SK-N-SH (cell line): Measurements from ENCODE around the gene ATP2B2. TPM values are rescaled to one million over a fixed set of nuclear protein-coding genes. Genes with fewer than 3 reads are reported as not detected.

Experiments
- CTCF ChIA-PET: fragments of 300-600, 350-600 bp; formaldehyde crosslinking; extraction: SDS; loops from one replicate; lab custom pipeline; 2021; lab: Yijun Ruan, JAX
- POLR2A ChIA-PET: fragments of 350-600 bp; sonication (Branson Sonifier 250); formaldehyde crosslinking; extraction: SDS; loops from one replicate; lab custom pipeline; 2020; ENCODE audit warnings: antibody characterized with exemption, inconsistent platforms; lab: Yijun Ruan, JAX
- DNase-seq: peaks from one replicate; pipeline ENCODE4 v3.0.0; 2012
- H2AFZ ChIP-seq: fragments of 200-600 bp; sonication (generic); 2 replicates; pipeline ENCODE4 v1.8.1; 2016; ENCODE audit warnings: antibody characterized with exemption, mild to moderate bottlenecking, low read depth
- H3F3A ChIP-seq: fragments of 200-600 bp; sonication (generic); replicated peaks from 2 replicates; pipeline ENCODE3; 2016; ENCODE audit warnings: antibody characterized with exemption, mild to moderate bottlenecking; ENCODE audit not compliant: insufficient read depth
- H3K27ac ChIP-seq, 2 experiments: fragments of 200-500 bp in 1 of 2; fragments of 200-600 bp in 1 of 2; sonication (Bioruptor generic) in 1 of 2; sonication (generic), shearing (Covaris generic) in 1 of 2; 2 replicates each; pipeline versions ENCODE4 v1.5.1 to v1.6.1; 2014 to 2016; ENCODE audit warnings: low read depth in 2 of 2, inconsistent platforms in 1 of 2, low read length in 1 of 2, mild to moderate bottlenecking in 1 of 2, mixed read lengths in 1 of 2
- H3K27me3 ChIP-seq: fragments of 200-600 bp; sonication (generic), shearing (Covaris generic); 2 replicates; pipeline ENCODE4 v1.6.1; 2016; ENCODE audit warnings: mixed run types; ENCODE audit not compliant: insufficient read depth
- H3K36me3 ChIP-seq, 2 experiments: fragments of 200-500 bp in 1 of 2; fragments of 200-600 bp in 1 of 2; sonication (Bioruptor generic) in 1 of 2; sonication (generic) in 1 of 2; replicated peaks in 1 of 2; 2 replicates each; pipeline versions ENCODE3 to v1.5.1; 2014 to 2016; ENCODE audit warnings: low read length in 1 of 2, mild to moderate bottlenecking in 1 of 2; ENCODE audit not compliant: insufficient read depth in 2 of 2, control insufficient read depth in 1 of 2
- H3K4me1 ChIP-seq, 2 experiments: fragments of 200-500 bp in 1 of 2; fragments of 200-600 bp in 1 of 2; sonication (Bioruptor generic) in 1 of 2; sonication (generic), shearing (Covaris generic) in 1 of 2; 2 replicates each; pipeline versions ENCODE4 v1.5.1 to v1.6.1; 2014 to 2016; ENCODE audit warnings: low read depth in 1 of 2, low read length in 1 of 2, mixed run types in 1 of 2; ENCODE audit not compliant: insufficient read depth in 2 of 2, control insufficient read depth in 1 of 2
- H3K4me2 ChIP-seq: fragments of 200-600 bp; sonication (generic), shearing (Covaris generic); 2 replicates; pipeline ENCODE4 v1.6.1; 2017; ENCODE audit warnings: mixed run types
- H3K4me3 ChIP-seq, 2 experiments: fragments of 200-500 bp in 1 of 2; fragments of 200-600 bp in 1 of 2; sonication (Bioruptor generic) in 1 of 2; sonication (generic), shearing (Covaris generic) in 1 of 2; 2 replicates each; pipeline versions ENCODE4 v1.5.1 to v1.8.1; 2014 to 2016; ENCODE audit warnings: low read depth in 2 of 2, inconsistent platforms in 1 of 2, low read length in 1 of 2, mild to moderate bottlenecking in 1 of 2, mixed read lengths in 1 of 2, moderate library complexity in 1 of 2
- H3K79me2 ChIP-seq: fragments of 200-600 bp; sonication (generic); 2 replicates; pipeline ENCODE4 v1.8.1; 2017; ENCODE audit warnings: mild to moderate bottlenecking; ENCODE audit not compliant: insufficient read depth
- H3K9ac ChIP-seq: fragments of 200-600 bp; sonication (generic); 2 replicates; pipeline ENCODE4 v1.6.1; 2017; ENCODE audit warnings: mixed run types
- H3K9me2 ChIP-seq: fragments of 200-600 bp; sonication (generic); 2 replicates; pipeline ENCODE4 v1.6.1; 2017; ENCODE audit warnings: mixed run types
- H3K9me3 ChIP-seq: fragments of 200-600 bp; sonication (generic); 2 replicates; pipeline ENCODE4 v1.6.1; 2017; ENCODE audit warnings: mixed run types, mild to moderate bottlenecking, moderate library complexity
- H4K20me1 ChIP-seq: fragments of 200-600 bp; sonication (generic); 2 replicates; pipeline ENCODE4 v1.6.1; 2017; ENCODE audit warnings: mild to moderate bottlenecking, mixed run types; ENCODE audit not compliant: insufficient read depth
- EP300 ChIP-seq, 2 experiments: IDR thresholded peaks; 2 replicates each; pipeline versions ENCODE4 v1.4.0 to v1.6.1; 2012; ENCODE audit warnings: borderline replicate concordance in 1 of 2, low read depth in 1 of 2, low read length in 1 of 2
- EZH2phosphoT487 ChIP-seq: fragments of 200-600 bp; sonication (generic); IDR thresholded peaks from 2 replicates; pipeline ENCODE4 v1.6.1; 2017; ENCODE audit warnings: low read depth, mixed run types, mild to moderate bottlenecking, antibody characterized with exemption, moderate library complexity, borderline replicate concordance
- FOXJ3 ChIP-seq: sonication (generic); formaldehyde crosslinking; IDR thresholded peaks from 2 replicates; pipeline ENCODE4 v1.5.1; 2020; ENCODE audit warnings: mild to moderate bottlenecking, missing genetic modification reagents
- GABPA ChIP-seq: IDR thresholded peaks from 2 replicates; pipeline ENCODE4 v1.4.0; 2012; ENCODE audit warnings: low read depth, mild to moderate bottlenecking
- JUND ChIP-seq: IDR thresholded peaks from 2 replicates; pipeline ENCODE4 v1.4.0; 2012
- NRF1 ChIP-seq: IDR thresholded peaks from 2 replicates; pipeline ENCODE4 v1.6.1; 2012; ENCODE audit warnings: low read depth, mild to moderate bottlenecking, low read length
- RAD21 ChIP-seq: IDR thresholded peaks from 2 replicates; pipeline ENCODE4 v1.6.1; 2012; ENCODE audit warnings: mild to moderate bottlenecking, low read length
- RFX5 ChIP-seq: IDR thresholded peaks from 2 replicates; pipeline ENCODE4 v1.6.1; 2012; ENCODE audit warnings: mild to moderate bottlenecking, improper control_type of control experiment, low read length
- SIN3A ChIP-seq: IDR thresholded peaks from 2 replicates; pipeline ENCODE4 v1.6.1; 2012; ENCODE audit warnings: low read depth, mild to moderate bottlenecking, low read length, moderate library complexity, borderline replicate concordance
- TCF12 ChIP-seq: IDR thresholded peaks from 2 replicates; pipeline ENCODE4 v1.4.0; 2012
- TEAD4 ChIP-seq: IDR thresholded peaks from 2 replicates; pipeline ENCODE4 v1.4.0; 2012; ENCODE audit warnings: mild to moderate bottlenecking, borderline replicate concordance; ENCODE audit not compliant: insufficient read depth
- WGBS: methylation state at CpG from one replicate; pipeline ENCODE4 v1.1.6; 2017; ENCODE audit warnings: low lambda C conversion rate; 5-methylcytosine and 5-hydroxymethylcytosine counted together
- polyA plus RNA-seq, 3 experiments: library from polyadenylated mRNA; depleted of rRNA; stranded (reverse); fragments of >200 nt; gene quantifications; 2 replicates each; pipeline ENCODE4 v1.2.3, GENCODE V29; 2012
- TF ChIP-seq, protein P1 (sequence below): IDR thresholded peaks from 2 replicates; pipeline ENCODE4 v1.6.1; 2012; ENCODE audit warnings: mild to moderate bottlenecking, low read depth, low read length, moderate library complexity

ATP2B2 gene
- polyA plus RNA-seq, 1 of the 3 experiments (the other 2 are of a cell fraction), result 0.15 TPM

DNA sequence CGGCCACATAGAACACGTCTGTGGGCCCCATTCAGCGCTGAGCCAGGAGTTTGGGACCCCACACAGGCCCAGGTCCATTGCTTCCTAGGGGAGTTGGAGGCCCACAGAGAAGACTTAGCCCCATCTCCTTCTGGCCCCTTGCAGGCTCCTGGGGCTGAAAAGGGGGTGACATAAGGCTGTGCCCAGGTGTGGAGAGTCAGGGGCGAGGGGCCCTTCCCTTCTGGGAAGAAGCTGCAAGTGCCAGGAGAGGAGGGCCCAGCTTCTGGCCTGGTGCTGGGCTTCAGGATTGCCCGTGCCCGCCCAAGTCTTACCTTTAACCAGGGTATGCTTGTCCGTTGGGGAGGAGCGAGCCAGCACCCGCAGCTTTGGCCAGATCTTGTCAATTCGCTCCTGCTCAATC is 155.6 kb downstream of the ATP2B2 start:
- ChIA-PET CTCF (interaction anchor here (0.9 to 1.0 kb wide), 2 partner anchors 68 to 389 kb away, joined by 3 to 4 read pairs; no protein-coding TSS in a partner anchor), POLR2A (no interaction called here)
- Histone ChIP-seq H3K9me2 (no peaks in the 10 kb centered on the region), H3K4me2 (no peak overlapping the region), H2AFZ (no peak overlapping the region), H3K9me3 (no peaks in the 10 kb centered on the region), H3K4me1 (peaks cover 8 to 24% of the 10 kb centered on the region in 2 experiments; a peak in 3 of 4 replicates), H3K36me3 (no peaks in the 10 kb centered on the region), H3K9ac (no peak overlapping the region), H3K27me3 (no peaks in the 10 kb centered on the region; the same call in 1 of the 2 replicates), H4K20me1 (no peaks in the 10 kb centered on the region), H3K79me2 (no peaks in the 10 kb centered on the region), H3F3A (no peaks in the 10 kb centered on the region), H3K4me3 (no peak overlapping the region), H3K27ac (no peak overlapping the region)
- 100% methylated on average over 1 of the region's 10 CpGs for WGBS
- TF ChIP-seq FOXJ3 (CRISPR knock-in tag) (no peak), TEAD4 (no peak), EP300 (IDR thresholded peaks at IDR 0.05; ENCODE audit: borderline replicate concordance in 1 of 2, low read depth in 1 of 2, low read length in 1 of 2) (no peak), RAD21 (no peak), EZH2phosphoT487 (no peak), GABPA (no peak), TCF12 (no peak)
- TF ChIP-seq, protein P1, sequence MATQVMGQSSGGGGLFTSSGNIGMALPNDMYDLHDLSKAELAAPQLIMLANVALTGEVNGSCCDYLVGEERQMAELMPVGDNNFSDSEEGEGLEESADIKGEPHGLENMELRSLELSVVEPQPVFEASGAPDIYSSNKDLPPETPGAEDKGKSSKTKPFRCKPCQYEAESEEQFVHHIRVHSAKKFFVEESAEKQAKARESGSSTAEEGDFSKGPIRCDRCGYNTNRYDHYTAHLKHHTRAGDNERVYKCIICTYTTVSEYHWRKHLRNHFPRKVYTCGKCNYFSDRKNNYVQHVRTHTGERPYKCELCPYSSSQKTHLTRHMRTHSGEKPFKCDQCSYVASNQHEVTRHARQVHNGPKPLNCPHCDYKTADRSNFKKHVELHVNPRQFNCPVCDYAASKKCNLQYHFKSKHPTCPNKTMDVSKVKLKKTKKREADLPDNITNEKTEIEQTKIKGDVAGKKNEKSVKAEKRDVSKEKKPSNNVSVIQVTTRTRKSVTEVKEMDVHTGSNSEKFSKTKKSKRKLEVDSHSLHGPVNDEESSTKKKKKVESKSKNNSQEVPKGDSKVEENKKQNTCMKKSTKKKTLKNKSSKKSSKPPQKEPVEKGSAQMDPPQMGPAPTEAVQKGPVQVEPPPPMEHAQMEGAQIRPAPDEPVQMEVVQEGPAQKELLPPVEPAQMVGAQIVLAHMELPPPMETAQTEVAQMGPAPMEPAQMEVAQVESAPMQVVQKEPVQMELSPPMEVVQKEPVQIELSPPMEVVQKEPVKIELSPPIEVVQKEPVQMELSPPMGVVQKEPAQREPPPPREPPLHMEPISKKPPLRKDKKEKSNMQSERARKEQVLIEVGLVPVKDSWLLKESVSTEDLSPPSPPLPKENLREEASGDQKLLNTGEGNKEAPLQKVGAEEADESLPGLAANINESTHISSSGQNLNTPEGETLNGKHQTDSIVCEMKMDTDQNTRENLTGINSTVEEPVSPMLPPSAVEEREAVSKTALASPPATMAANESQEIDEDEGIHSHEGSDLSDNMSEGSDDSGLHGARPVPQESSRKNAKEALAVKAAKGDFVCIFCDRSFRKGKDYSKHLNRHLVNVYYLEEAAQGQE, result no peak
- no peak for DNase-seq

GRCh38 chr3:10348404-10348721 is 157.0 kb downstream of the ATP2B2 start:
- Histone ChIP-seq H3K4me1 (peaks cover 0 to 14% of the 10 kb centered on the region in 2 experiments; a peak in 1 of 4 replicates), H3K27ac (no peak overlapping the region), H3F3A (no peaks in the 10 kb centered on the region), H3K9ac (no peak overlapping the region), H3K9me3 (no peaks in the 10 kb centered on the region), H4K20me1 (no peaks in the 10 kb centered on the region), H3K9me2 (no peaks in the 10 kb centered on the region), H3K27me3 (no peaks in the 10 kb centered on the region; the same call in 1 of the 2 replicates), H2AFZ (no peak overlapping the region), H3K4me2 (no peak overlapping the region), H3K4me3 (no peak overlapping the region), H3K79me2 (no peaks in the 10 kb centered on the region), H3K36me3 (no peaks in the 10 kb centered on the region)
- CTCF ChIA-PET, result interaction anchor here (1.7 kb wide), 1 partner anchor 359 kb away, joined by 4 read pairs; no protein-coding TSS in a partner anchor
- POLR2A ChIA-PET, result no interaction called here
- 37% methylated on average over 3 of the region's 5 CpGs for WGBS
- TF ChIP-seq RFX5 (no peak), NRF1 (no peak), JUND (no peak), SIN3A (no peak)
- no peak for DNase-seq
